NK-92 (cell line): ENCODE results near the gene DNM3.

ENCODE experiments used
- DNase-seq: peaks from one replicate; lab custom pipeline; 2025; ENCODE audit not compliant: unreplicated experiment; lab: John Stamatoyannopoulos, UW

DNM3 gene

GRCh38 chr1:171817511-171818265 lies 23.6 kb upstream of the DNM3 start:
- no peak for DNase-seq

GRCh38 chr1:171819946-171820345 lies 21.4 kb upstream of the DNM3 start:
- no peak for DNase-seq

GRCh38 chr1:171826973-171827372 lies 14.3 kb upstream of the DNM3 start:
- no peak for DNase-seq

- DNase-seq = no peak
Observed at GRCh38 chr1:171828794-171829193, 12.5 kb upstream of the DNM3 start.

GRCh38 chr1:171833091-171833825 lies 8.0 kb upstream of the DNM3 start:
- DNase-seq = no peak

GRCh38 chr1:171834821-171835220 lies 6.5 kb upstream of the DNM3 start:
- no peak for DNase-seq

- no peak for DNase-seq
Observed at GRCh38 chr1:171835891-171836290, 5.4 kb upstream of the DNM3 start.

GRCh38 chr1:171841931-171842761 lies 848 bp downstream of the DNM3 start:
- no peak for DNase-seq

- no peak for DNase-seq
Observed at GRCh38 chr1:171844381-171844780, 3.1 kb downstream of the DNM3 start.

- DNase-seq = no peak
Observed at GRCh38 chr1:171845998-171846397, 4.7 kb downstream of the DNM3 start.

- DNase-seq = no peak
Observed at GRCh38 chr1:171849245-171849898, 8.1 kb downstream of the DNM3 start.

GRCh38 chr1:171850651-171851350 lies 9.5 kb downstream of the DNM3 start:
- no peak for DNase-seq

- DNase-seq = no peak
Observed at GRCh38 chr1:171852272-171852671, 11.0 kb downstream of the DNM3 start.

- no peak for DNase-seq
Observed at GRCh38 chr1:171855381-171855780, 14.1 kb downstream of the DNM3 start.

GRCh38 chr1:171858696-171859095 lies 17.4 kb downstream of the DNM3 start:
- DNase-seq = no peak

GRCh38 chr1:171860696-171861095 lies 19.4 kb downstream of the DNM3 start:
- DNase-seq = no peak

- no peak for DNase-seq
Observed at GRCh38 chr1:171863531-171863930, 22.2 kb downstream of the DNM3 start.

GRCh38 chr1:171864308-171864707 lies 23.0 kb downstream of the DNM3 start:
- no peak for DNase-seq

GRCh38 chr1:171865106-171865505 lies 23.8 kb downstream of the DNM3 start:
- no peak for DNase-seq

- no peak for DNase-seq
Observed at GRCh38 chr1:171867236-171867635, 25.9 kb downstream of the DNM3 start.
